Right cardiac atrium (tissue), 5 donors: ENCODE data around the gene DDX10. TPM values are rescaled to one million over a fixed set of nuclear protein-coding genes. Genes with fewer than 3 reads are reported as not detected.

ENCODE experiments used
- ATAC-seq, 2 donors: fragments of 200-7000 bp; cut with Tn5 transposase; one replicate each; pipeline versions ENCODE4 v1.8.0 to v1.9.1; 2020; ENCODE audit warnings: moderate library complexity in 2 of 2, mild to moderate bottlenecking in 1 of 2
- DNase-seq, 3 donors: peaks; one replicate each; pipeline ENCODE4 v3.0.0-alpha.2; 2020
- H3K27ac ChIP-seq: one replicate; pipeline ENCODE4 v1.5.1; 2013; ENCODE audit warnings: mild to moderate bottlenecking, low read length, control low read depth, moderate library complexity
- H3K27me3 ChIP-seq: one replicate; pipeline ENCODE4 v1.6.1; 2013; ENCODE audit not compliant: control insufficient read depth, insufficient read depth
- H3K4me1 ChIP-seq: one replicate; pipeline ENCODE4 v1.6.1; 2013; ENCODE audit warnings: low read length; ENCODE audit not compliant: control insufficient read depth, insufficient read depth
- H3K4me3 ChIP-seq: one replicate; pipeline ENCODE4 v1.5.1; 2013; ENCODE audit warnings: low read length, control low read depth
- H3K9me3 ChIP-seq: one replicate; pipeline ENCODE4 v1.6.1; 2013; ENCODE audit warnings: low read length; ENCODE audit not compliant: control insufficient read depth
- WGBS: extraction: QIAGEN DNeasy Blood & Tissue Kit; methylation state at CpG from one replicate; pipeline ENCODE4 v1.1.7; 2013; 5-methylcytosine and 5-hydroxymethylcytosine counted together
- intact Hi-C, 4 donors: fragments of 100-400 bp; cut with DNase I; formaldehyde crosslinking; loops; one replicate each; pipeline versions ENCODE4 v1.11.0 to v1.14.0; 2022 to 2023
- polyA plus RNA-seq: library from polyadenylated mRNA; stranded (reverse); fragments of 200-250 nt; gene quantifications from one replicate; pipeline ENCODE4 v1.2.3, GENCODE V29; 2013
- total RNA-seq, 4 donors: library from RNA; stranded (reverse); fragmentation: NEBNext Ultra II Directional; extraction: Animal tissue kit (Norgen Biotek cat#: 25700); gene quantifications; one replicate each; pipeline ENCODE4 v1.2.1, GENCODE V29; 2021
- donor health status: healthy with polysubstance abuse.
- donor health status: DM: no; HTN: yes; CAD: no.
- donor health status: DM: no; HTN: no; CAD: no.
- donor health status: DM: no; HTN: yes; CAD: no; lungs with severe emphysema.
- donor health status: DM: yes; HTN: yes; CAD: no.

The DDX10 gene
- total and polyA plus RNA-seq, 5 donors: 13.2 to 20.2 (median 14.9) TPM

- no peak overlapping the region for H3K27ac ChIP-seq
- intact Hi-C loops: no loop called here
- 63% methylated on average over 1 of the region's 1 CpG for WGBS
Observed at GRCh38 chr11:108985945-108986279, 321.0 kb downstream of the DDX10 start.

More at GRCh38 chr11:108985945-108986279, 321.0 kb downstream of the DDX10 start:
- no peaks in the 10 kb centered on the region for H3K9me3 ChIP-seq
- no peaks in the 10 kb centered on the region for H3K27me3 ChIP-seq
- DNase-seq (no peak), ATAC-seq (no peak)
- no peak overlapping the region for H3K4me3 ChIP-seq
- H3K4me1 ChIP-seq: no peaks in the 10 kb centered on the region

Other genes starting within 250 kb of the DDX10 start
- 1 to 10 TPM in 1 of 4 donors, under 1 TPM in 3; 0.44 to 1.0 (median 0.69) TPM for gene C11orf65, start 197.5 kb upstream of the DDX10 start, total RNA-seq
- gene C11orf65, start 197.5 kb upstream of the DDX10 start, polyA plus RNA-seq: 0.54 TPM
- gene POGLUT3, start 166.7 kb upstream of the DDX10 start, total RNA-seq: 10 to 100 TPM; 18.1 to 23.9 (median 21.3) TPM
- 12.4 TPM for gene POGLUT3, start 166.7 kb upstream of the DDX10 start, polyA plus RNA-seq
- gene EXPH5, start 71.3 kb upstream of the DDX10 start, total RNA-seq: 1 to 10 TPM; 1.8 to 5.0 (median 2.4) TPM
- gene EXPH5, start 71.3 kb upstream of the DDX10 start, polyA plus RNA-seq: 0.41 TPM